SK-N-SH treated with all-trans-retinoic acid at 6 μM for 48 hours (cell line): Measurements from ENCODE around the gene OR6C1.
"Not testable (repeated sequence)": the region's sequence is repeated elsewhere in the genome, so short reads cannot be mapped to it uniquely, and the experiment has no call there.

Experiments used
- ATAC-seq: fragments of 200-7000 bp; cut with Tn5 transposase; 3 replicates; pipeline ENCODE4 v1.9.1; 2020; ENCODE audit warnings: mild to moderate bottlenecking, moderate library complexity
- ARNTL ChIP-seq: fragments of 450-650 bp; formaldehyde crosslinking; IDR thresholded peaks from 2 replicates; pipeline ENCODE4 v1.5.0; 2020; ENCODE audit warnings: low read depth, mild to moderate bottlenecking, moderate library complexity, borderline replicate concordance
- BACH2 ChIP-seq: fragments of 250-450 bp; sonication (Bioruptor Pico); IDR thresholded peaks from 2 replicates; pipeline ENCODE4 v1.9.0; 2021; ENCODE audit warnings: mild to moderate bottlenecking, borderline replicate concordance
- CSDC2 ChIP-seq: fragments of 250-450 bp; sonication (Bioruptor Pico); IDR thresholded peaks from 2 replicates; pipeline ENCODE4 v1.5.0; 2020; ENCODE audit warnings: mild to moderate bottlenecking, moderate library complexity
- CSRNP3 ChIP-seq: fragments of 250-450 bp; sonication (Bioruptor Pico); IDR thresholded peaks from 2 replicates; pipeline ENCODE4 v1.5.1; 2021; ENCODE audit warnings: mild to moderate bottlenecking, moderate library complexity
- ESRRG ChIP-seq: fragments of 250-450 bp; sonication (Bioruptor Pico); IDR thresholded peaks from 2 replicates; pipeline ENCODE4 v1.6.1; 2021; ENCODE audit warnings: mild to moderate bottlenecking
- GLIS3 ChIP-seq: fragments of 250-450 bp; sonication (Bioruptor Pico); IDR thresholded peaks from 2 replicates; pipeline ENCODE4 v1.5.0; 2020; ENCODE audit warnings: mild to moderate bottlenecking, moderate library complexity
- ISL1 ChIP-seq: fragments of 250-450 bp; sonication (Bioruptor Pico); IDR thresholded peaks from 2 replicates; pipeline ENCODE4 v2.1.2; 2022; ENCODE audit warnings: mild to moderate bottlenecking, moderate library complexity
- OSR1 ChIP-seq: fragments of 250-450 bp; sonication (Bioruptor Pico); IDR thresholded peaks from 2 replicates; pipeline ENCODE4 v1.8.0; 2022; ENCODE audit warnings: moderate library complexity, mild to moderate bottlenecking, inconsistent platforms
- PATZ1 ChIP-seq: fragments of 250-450 bp; sonication (Bioruptor Pico); IDR thresholded peaks from 2 replicates; pipeline ENCODE4 v1.8.0; 2020; ENCODE audit warnings: mild to moderate bottlenecking, moderate library complexity, borderline replicate concordance
- POU6F1 ChIP-seq: fragments of 250-450 bp; sonication (Bioruptor Pico); IDR thresholded peaks from 2 replicates; pipeline ENCODE4 v1.8.0; 2021; ENCODE audit warnings: low read depth, mild to moderate bottlenecking, moderate library complexity, borderline replicate concordance
- PPARA ChIP-seq: fragments of 250-450 bp; sonication (Bioruptor Pico); IDR thresholded peaks from 2 replicates; pipeline ENCODE4 v1.5.0; 2020; ENCODE audit warnings: mild to moderate bottlenecking, borderline replicate concordance
- RARB ChIP-seq: fragments of 250-450 bp; sonication (Bioruptor Pico); IDR thresholded peaks from 2 replicates; pipeline ENCODE4 v1.8.0; 2021; ENCODE audit warnings: mild to moderate bottlenecking, moderate library complexity
- SNAI2 ChIP-seq: fragments of 250-450 bp; sonication (Bioruptor Pico); IDR thresholded peaks from 2 replicates; pipeline ENCODE4 v1.5.0; 2020; ENCODE audit warnings: mild to moderate bottlenecking, moderate library complexity
- TCF4 ChIP-seq: fragments of 250-450 bp; sonication (Bioruptor Pico); IDR thresholded peaks from 2 replicates; pipeline ENCODE4 v1.8.0; 2021; ENCODE audit warnings: mild to moderate bottlenecking, moderate library complexity, borderline replicate concordance
- TSHZ2 ChIP-seq: fragments of 250-450 bp; sonication (Bioruptor Pico); IDR thresholded peaks from 2 replicates; pipeline ENCODE4 v1.5.0; 2020; ENCODE audit warnings: mild to moderate bottlenecking, moderate library complexity
- ZC3H10 ChIP-seq: fragments of 250-450 bp; sonication (Bioruptor Pico); IDR thresholded peaks from 2 replicates; pipeline ENCODE4 v1.5.1; 2021; ENCODE audit warnings: mild to moderate bottlenecking, moderate library complexity
- ZFP3 ChIP-seq: fragments of 250-450 bp; sonication (Bioruptor Pico); IDR thresholded peaks from 2 replicates; pipeline ENCODE4 v1.5.0; 2020; ENCODE audit warnings: mild to moderate bottlenecking, moderate library complexity
- ZFP30 ChIP-seq: fragments of 450-650 bp; formaldehyde crosslinking; IDR thresholded peaks from 2 replicates; pipeline ENCODE4 v1.5.0; 2022; ENCODE audit warnings: mild to moderate bottlenecking, moderate library complexity
- ZNF565 ChIP-seq: fragments of 450-650 bp; formaldehyde crosslinking; conservative IDR thresholded peaks from 2 replicates; pipeline ENCODE4 v1.5.0; 2020; ENCODE audit warnings: low read depth, mild to moderate bottlenecking, moderate library complexity
- ZNF70 ChIP-seq: fragments of 450-650 bp; formaldehyde crosslinking; IDR thresholded peaks from 2 replicates; pipeline ENCODE4 v1.5.0; 2020; ENCODE audit warnings: mild to moderate bottlenecking, moderate library complexity
- ZNF8 ChIP-seq: fragments of 450-650 bp; formaldehyde crosslinking; IDR thresholded peaks from 2 replicates; pipeline ENCODE4 v1.5.0; 2020; ENCODE audit warnings: mild to moderate bottlenecking, moderate library complexity

Gene OR6C1

GRCh38 chr12:55289999-55290398 lies 24.1 kb upstream of the OR6C1 start (continued):
- TF ChIP-seq PATZ1 (CRISPR knock-in tag) (no peak), TCF4 (no peak), BACH2 (CRISPR knock-in tag) (no peak), ZFP3 (CRISPR knock-in tag) (no peak)

- TF ChIP-seq CSDC2 (CRISPR knock-in tag) (no peak), POU6F1 (CRISPR knock-in tag) (no peak), ZFP3 (CRISPR knock-in tag) (no peak), RARB (CRISPR knock-in tag) (no peak), ZC3H10 (CRISPR knock-in tag) (no peak), ARNTL (CRISPR knock-in tag) (no peak), ZNF8 (CRISPR knock-in tag) (no peak), TCF4 (no peak), ISL1 (no peak), GLIS3 (CRISPR knock-in tag) (no peak), PATZ1 (CRISPR knock-in tag) (no peak), ZFP30 (CRISPR knock-in tag) (no peak), OSR1 (CRISPR knock-in tag) (no peak), CSRNP3 (no peak), PPARA (no peak), ZNF565 (CRISPR knock-in tag) (no peak), ZNF70 (CRISPR knock-in tag) (no peak), ESRRG (CRISPR knock-in tag) (no peak), SNAI2 (CRISPR knock-in tag) (no peak), BACH2 (CRISPR knock-in tag) (no peak)
- no peak for ATAC-seq
Observed at GRCh38 chr12:55296469-55296868, 17.7 kb upstream of the OR6C1 start, which contains the start of gene OR6C6. Gene OR6C6 (minus strand): TSS chr12:55296569. CDS start chr12:55295232, 1,337 bp downstream.

GRCh38 chr12:55320201-55320600 lies 6.1 kb downstream of the OR6C1 start:
- TF ChIP-seq OSR1 (CRISPR knock-in tag) (no peak), ZFP30 (CRISPR knock-in tag) (no peak), PPARA (no peak), TSHZ2 (CRISPR knock-in tag) (no peak), ZFP3 (CRISPR knock-in tag) (no peak), RARB (CRISPR knock-in tag) (no peak), ESRRG (CRISPR knock-in tag) (no peak), PATZ1 (CRISPR knock-in tag) (no peak), BACH2 (CRISPR knock-in tag) (no peak), ZNF70 (CRISPR knock-in tag) (no peak), ARNTL (CRISPR knock-in tag) (no peak), CSDC2 (CRISPR knock-in tag) (no peak), SNAI2 (CRISPR knock-in tag) (no peak)
- ATAC-seq = no peak

GRCh38 chr12:55325801-55326200 lies 11.7 kb downstream of the OR6C1 start:
- not testable (repeated sequence) for ATAC-seq
